Right lobe of liver (tissue), 6 donors: ENCODE data around the gene ARFGAP3. TPM values are rescaled to one million over a fixed set of nuclear protein-coding genes. Genes with fewer than 3 reads are reported as not detected.

Source experiments
- ATAC-seq, 4 donors: fragments of 200-7000 bp; cut with Tn5 transposase; one replicate each; pipeline ENCODE4 v1.9.1; 2020; ENCODE audit warnings: mild to moderate bottlenecking in 4 of 4, moderate library complexity in 4 of 4
- DNase-seq, 3 donors: peaks; one replicate each; pipeline ENCODE4 v3.0.0-alpha.2; 2020
- H3K27ac ChIP-seq, 3 donors: fragments of 200-600 bp; one replicate each; pipeline ENCODE4 v1.8.0; 2022
- H3K27me3 ChIP-seq, 2 donors: fragments of 200-600 bp; one replicate each; pipeline ENCODE4 v1.8.0; 2022
- H3K36me3 ChIP-seq, 4 donors: fragments of 200-600 bp; sonication (generic) in 1 of 4; one replicate each; pipeline versions ENCODE4 v1.5.1 to v1.8.0; 2017 to 2022; ENCODE audit warnings: control low read depth in 1 of 4
- H3K4me1 ChIP-seq, 4 donors: fragments of 200-600 bp; sonication (generic) in 1 of 4; one replicate each; pipeline versions ENCODE4 v1.5.1 to v1.8.0; 2017 to 2022; ENCODE audit warnings: control low read depth in 1 of 4
- H3K4me3 ChIP-seq, 3 donors: fragments of 200-600 bp; one replicate each; pipeline ENCODE4 v1.8.0; 2022
- H3K9me3 ChIP-seq, 4 donors: fragments of 200-600 bp; sonication (generic) in 1 of 4; one replicate each; pipeline versions ENCODE4 v1.5.1 to v1.8.0; 2017 to 2022; ENCODE audit warnings: control low read depth in 1 of 4
- CTCF ChIP-seq, 4 donors: fragments of 200-600 bp in 3 of 4; fragments of 450-650 bp in 1 of 4; IDR thresholded peaks; one replicate each; pipeline versions ENCODE4 v1.5.1 to v1.8.0; 2016 to 2022; ENCODE audit warnings: antibody characterized with exemption in 4 of 4, mild to moderate bottlenecking in 2 of 4
- POLR2A ChIP-seq: fragments of 450-650 bp; IDR thresholded peaks from one replicate; pipeline ENCODE4 v1.6.1; 2017; ENCODE audit warnings: antibody characterized with exemption, mild to moderate bottlenecking
- WGBS: methylation state at CpG from one replicate; pipeline ENCODE4 v1.1.6; 2018; ENCODE audit warnings: low coverage, low lambda C conversion rate; ENCODE audit not compliant: insufficient coverage; ENCODE audit errors: missing lambda C conversion rate; 5-methylcytosine and 5-hydroxymethylcytosine counted together
- intact Hi-C, 2 donors: fragments of 100-400 bp; cut with DNase I; formaldehyde crosslinking; loops; one replicate each; pipeline versions ENCODE4 v1.11.2 to v1.14.1; 2022
- total RNA-seq, 6 experiments: library from RNA; depleted of rRNA in 2 of 6; stranded (reverse); fragments of >200 nt in 2 of 6; fragmentation: NEBNext Ultra II Directional in 3 of 6; extraction: Animal tissue kit (Norgen Biotek cat#: 25700) in 3 of 6; gene quantifications; one replicate each; pipeline versions ENCODE4 v1.1.0 to v1.2.4, GENCODE V29; 2016 to 2023
- donor health status: DM: no; HTN: yes; CAD: no.
- donor health status: DM: no; HTN: no; CAD: no.
- donor health status: DM: no; HTN: no; CAD: no.
- donor health status: DM: no; HTN: yes; CAD: no.
- donor health status: DM: no; HTN: yes; CAD: no.

ARFGAP3 gene
- total RNA-seq, 6 experiments from 2014 or later, result 19.8 to 48.4 (median 30.4) TPM

- H3K27ac ChIP-seq, result peak overlapping the region; percentile 71 to 93 (median 92)
- H3K9me3 ChIP-seq, result no peaks in the 10 kb centered on the region
- peaks cover 0 to 58% (median 22%) of the 10 kb centered on the region in 4 donors for H3K4me1 ChIP-seq
- H3K27me3 ChIP-seq, result no peaks in the 10 kb centered on the region
- no peak for ATAC-seq
- intact Hi-C loops, result no loop called here
- WGBS, result 84% methylated on average over 7 of the region's 8 CpGs
- H3K4me3 ChIP-seq, result no peak overlapping the region
- TF ChIP-seq POLR2A (no peak), CTCF (IDR thresholded peaks at IDR 0.05) (no peak)
- peaks cover 0 to 26% (median 12%) of the 10 kb centered on the region in 4 donors for H3K36me3 ChIP-seq
- DNase-seq, result no peak
Measured at GRCh38 chr22:42883121-42883520, 26.0 kb upstream of the ARFGAP3 start.

- Histone ChIP-seq H3K4me1 (peaks cover 0 to 50% (median 17%) of the 10 kb centered on the region in 4 donors), H3K36me3 (peaks cover 0 to 33% (median 14%) of the 10 kb centered on the region in 4 donors), H3K27me3 (no peaks in the 10 kb centered on the region), H3K9me3 (no peaks in the 10 kb centered on the region), H3K27ac (peak overlapping the region; percentile 71 to 93 (median 92)), H3K4me3 (peak overlapping the region in 2 of 3 donors; percentile 1 to 20)
- intact Hi-C loops, result no loop called here
- TF ChIP-seq POLR2A (peak; percentile 35), CTCF (IDR thresholded peaks at IDR 0.05) (no peak)
- DNase-seq (peak; percentile 84 to 96 (median 94)), ATAC-seq (peak; percentile 67 to 92 (median 86))
- WGBS, result 45% methylated on average over 5 of the region's 10 CpGs
Measured at GRCh38 chr22:42881982-42882656, 25.0 kb upstream of the ARFGAP3 start.

- ATAC-seq (peak in 1 of 4 donors; percentile 7), DNase-seq (peak in 2 of 3 donors; percentile 33 to 47)
- H3K9me3 ChIP-seq, result no peaks in the 10 kb centered on the region
- 62% methylated on average over 3 of the region's 12 CpGs for WGBS
- intact Hi-C loops, result no loop called here
- peaks cover 0 to 42% (median 14%) of the 10 kb centered on the region in 4 donors for H3K36me3 ChIP-seq
- peaks cover 0 to 44% (median 16%) of the 10 kb centered on the region in 4 donors for H3K4me1 ChIP-seq
- no peaks in the 10 kb centered on the region for H3K27me3 ChIP-seq
- H3K4me3 ChIP-seq, result peak overlapping the region in 1 of 3 donors; percentile 1
- H3K27ac ChIP-seq, result peak overlapping the region; percentile 71 to 93 (median 92)
- TF ChIP-seq CTCF (IDR thresholded peaks at IDR 0.05) (no peak), POLR2A (no peak)
Measured at GRCh38 chr22:42881298-42881697, 24.2 kb upstream of the ARFGAP3 start.

- Histone ChIP-seq H3K27ac (peak overlapping the region; percentile 71 to 93 (median 92)), H3K27me3 (no peaks in the 10 kb centered on the region), H3K4me3 (no peak overlapping the region), H3K9me3 (no peaks in the 10 kb centered on the region), H3K36me3 (peaks cover 0 to 46% (median 16%) of the 10 kb centered on the region in 4 donors), H3K4me1 (peaks cover 0 to 44% (median 16%) of the 10 kb centered on the region in 4 donors)
- TF ChIP-seq POLR2A, result no peak
- TF ChIP-seq CTCF (IDR thresholded peaks at IDR 0.05), result peak in 1 of 4 donors; percentile 4
- DNase-seq (no peak), ATAC-seq (no peak)
- intact Hi-C loops, result no loop called here
- 67% methylated on average over 1 of the region's 8 CpGs for WGBS
Measured at GRCh38 chr22:42880815-42881214, 23.7 kb upstream of the ARFGAP3 start.
